Nephron progenitor cell (in vitro differentiated cells): ENCODE results near the gene APCS.

Experiments
- DNase-seq: peaks from one replicate; pipeline ENCODE4 v3.0.0; 2021
- H3K27ac Mint-ChIP-seq: 2 replicates; pipeline ENCODE4 v1.8.0; 2021; ENCODE audit warnings: mild to moderate bottlenecking, moderate library complexity, mixed read lengths
- H3K27me3 Mint-ChIP-seq: 2 replicates; pipeline ENCODE4 v1.8.0; 2021; ENCODE audit warnings: mild to moderate bottlenecking, low read depth, mixed read lengths; ENCODE audit not compliant: poor library complexity
- H3K36me3 Mint-ChIP-seq: 2 replicates; pipeline ENCODE4 v1.8.0; 2021; ENCODE audit warnings: low read depth, mixed read lengths
- H3K4me1 Mint-ChIP-seq: 2 replicates; pipeline ENCODE4 v1.8.0; 2021; ENCODE audit warnings: mixed read lengths
- H3K4me3 Mint-ChIP-seq: 2 replicates; pipeline ENCODE4 v1.8.0; 2021; ENCODE audit warnings: mild to moderate bottlenecking, moderate library complexity, mixed read lengths
- H3K9me3 Mint-ChIP-seq: 2 replicates; pipeline ENCODE4 v1.8.0; 2021; ENCODE audit warnings: mild to moderate bottlenecking, moderate library complexity, mixed read lengths
- CTCF ChIP-seq: fragments of 200-600 bp; sonication (generic); IDR thresholded peaks from 2 replicates; pipeline ENCODE4 v1.5.0; 2021; ENCODE audit warnings: antibody characterized with exemption

The APCS gene

DNA sequence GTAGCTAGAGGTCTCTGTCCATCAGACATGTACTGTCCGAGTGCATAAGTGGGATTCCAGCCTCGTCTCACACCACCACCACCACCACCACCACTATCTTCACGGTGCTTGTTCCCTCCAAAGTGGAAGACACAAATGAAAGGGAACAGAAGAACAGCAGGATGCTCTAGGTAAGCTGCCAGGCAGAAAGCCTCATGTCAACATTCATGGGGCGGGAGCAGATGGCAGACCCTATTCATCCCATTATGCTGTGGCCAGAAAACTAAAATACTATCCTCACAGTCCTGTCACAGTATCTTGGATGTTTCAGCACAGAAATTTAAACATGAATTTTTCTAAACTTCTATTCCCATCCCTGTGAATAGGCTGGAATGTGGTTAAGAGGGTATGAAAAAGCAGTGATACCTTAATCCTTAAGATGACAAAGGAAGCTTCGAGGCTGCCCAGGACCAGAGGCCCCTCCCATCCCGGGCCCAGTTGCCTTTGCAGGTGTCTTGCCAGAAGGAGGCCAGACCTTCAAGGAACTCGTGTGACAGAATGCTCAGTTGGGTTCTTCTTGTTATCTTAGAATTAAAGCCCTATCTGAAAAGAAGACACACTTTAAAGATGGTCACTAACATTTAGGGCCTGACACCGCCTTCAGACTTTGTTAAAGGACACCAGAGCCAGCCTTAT, 24.7 kb downstream of the APCS start:
- no peak for DNase-seq
- Mint-ChIP-seq H3K27ac (no peak overlapping the region), H3K4me1 (no peaks in the 10 kb centered on the region), H3K27me3 (peaks cover 11% of the 10 kb centered on the region), H3K9me3 (peaks cover 43% of the 10 kb centered on the region), H3K36me3 (no peaks in the 10 kb centered on the region), H3K4me3 (no peak overlapping the region)
- TF ChIP-seq CTCF: no peak

GRCh38 chr1:159632922-159633321, 45.3 kb downstream of the APCS start:
- peaks cover 8% of the 10 kb centered on the region for H3K9me3 Mint-ChIP-seq
- DNase-seq: no peak
- no peak overlapping the region for H3K4me3 Mint-ChIP-seq

More at GRCh38 chr1:159632922-159633321, 45.3 kb downstream of the APCS start:
- no peak for TF ChIP-seq CTCF
- Mint-ChIP-seq H3K36me3 (no peaks in the 10 kb centered on the region), H3K27ac (no peak overlapping the region), H3K27me3 (peaks cover 12% of the 10 kb centered on the region), H3K4me1 (no peaks in the 10 kb centered on the region)
